A673 (cell line): ENCODE measurements around the gene CCDC169.

Source experiments
- EZH2 ChIP-seq: fragments of 200-600 bp; sonication (generic); IDR thresholded peaks from 2 replicates; pipeline ENCODE4 v1.6.1; 2017; ENCODE audit warnings: borderline replicate concordance, low read depth, mild to moderate bottlenecking, mixed read lengths, antibody characterized with exemption, low read length; ENCODE audit not compliant: poor library complexity, severe bottlenecking
- TF ChIP-seq, protein P1 (sequence below): fragments of 300-800, 200-600 bp; sonication (generic); conservative IDR thresholded peaks from 2 replicates; pipeline ENCODE4 v1.5.1; 2017; ENCODE audit warnings: low read depth, mild to moderate bottlenecking, antibody characterized with exemption, low read length, moderate library complexity, mixed read lengths

DNA sequence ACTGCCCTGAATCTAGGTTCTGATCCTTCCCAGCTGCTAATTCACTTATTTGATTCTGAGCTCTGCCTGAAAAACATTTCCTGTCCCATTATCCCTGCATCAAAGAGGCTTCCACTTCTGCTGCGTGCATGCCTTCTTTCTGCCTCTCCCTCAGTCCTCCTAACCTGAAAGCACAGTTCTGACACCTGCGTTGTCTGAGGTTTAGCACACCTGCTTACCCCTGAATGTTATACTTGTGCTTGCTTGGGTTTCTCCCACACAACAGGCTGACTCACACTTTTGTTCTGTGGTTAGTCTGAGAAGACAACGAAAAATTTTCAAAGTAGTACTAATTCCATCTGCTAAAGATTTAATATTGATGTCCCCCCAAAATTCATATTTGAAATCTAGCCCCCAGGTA, 80.2 kb downstream of the CCDC169 start:
- TF ChIP-seq, protein P1, sequence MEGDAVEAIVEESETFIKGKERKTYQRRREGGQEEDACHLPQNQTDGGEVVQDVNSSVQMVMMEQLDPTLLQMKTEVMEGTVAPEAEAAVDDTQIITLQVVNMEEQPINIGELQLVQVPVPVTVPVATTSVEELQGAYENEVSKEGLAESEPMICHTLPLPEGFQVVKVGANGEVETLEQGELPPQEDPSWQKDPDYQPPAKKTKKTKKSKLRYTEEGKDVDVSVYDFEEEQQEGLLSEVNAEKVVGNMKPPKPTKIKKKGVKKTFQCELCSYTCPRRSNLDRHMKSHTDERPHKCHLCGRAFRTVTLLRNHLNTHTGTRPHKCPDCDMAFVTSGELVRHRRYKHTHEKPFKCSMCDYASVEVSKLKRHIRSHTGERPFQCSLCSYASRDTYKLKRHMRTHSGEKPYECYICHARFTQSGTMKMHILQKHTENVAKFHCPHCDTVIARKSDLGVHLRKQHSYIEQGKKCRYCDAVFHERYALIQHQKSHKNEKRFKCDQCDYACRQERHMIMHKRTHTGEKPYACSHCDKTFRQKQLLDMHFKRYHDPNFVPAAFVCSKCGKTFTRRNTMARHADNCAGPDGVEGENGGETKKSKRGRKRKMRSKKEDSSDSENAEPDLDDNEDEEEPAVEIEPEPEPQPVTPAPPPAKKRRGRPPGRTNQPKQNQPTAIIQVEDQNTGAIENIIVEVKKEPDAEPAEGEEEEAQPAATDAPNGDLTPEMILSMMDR: no peak
- no peak for TF ChIP-seq EZH2
